HG03103 (cell line): Measurements from ENCODE around the gene PABPC1L2A.
"Not testable (repeated sequence)": the region's sequence is repeated elsewhere in the genome, so short reads cannot be mapped to it uniquely, and the experiment has no call there.

ENCODE experiments used
- ATAC-seq: cut with Tn5 transposase; IDR thresholded peaks from one replicate; pipeline ENCODE4 v1.9.1; 2021; ENCODE audit warnings: low read depth; ENCODE audit not compliant: unreplicated experiment

The PABPC1L2A gene

GRCh38 chrX:73079024-73079562 lies at the start of gene PABPC1L2A:
PABPC1L2A (minus strand) TSS chrX:73079512; CDS start chrX:73079386, 126 bp downstream.
- ATAC-seq: not testable (repeated sequence)

GRCh38 chrX:73127700-73128241 lies 48.5 kb upstream of the PABPC1L2A start:
- no peak for ATAC-seq

DNA sequence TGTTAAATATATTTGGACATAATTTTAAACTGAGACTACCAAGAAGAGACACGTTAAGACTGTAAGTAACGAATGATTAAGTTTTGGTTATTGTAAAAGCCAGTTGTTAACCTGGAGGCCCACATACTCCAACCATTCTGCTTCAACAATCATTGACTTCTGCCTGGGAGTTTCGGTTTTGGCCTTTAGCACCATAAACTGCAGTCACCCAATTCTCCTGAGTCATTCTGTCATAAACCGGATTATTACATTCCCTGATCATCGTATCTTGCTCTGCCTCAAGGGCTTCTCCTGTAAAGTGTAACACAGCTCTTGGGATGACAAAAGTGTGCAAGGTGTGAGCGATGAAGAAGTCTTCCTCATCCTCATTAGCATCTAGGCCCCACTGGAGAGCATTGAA lies 46.9 kb upstream of the PABPC1L2A start:
- no peak for ATAC-seq

- not testable (repeated sequence) for ATAC-seq
Observed at GRCh38 chrX:73099505-73099904, 20.2 kb upstream of the PABPC1L2A start.

DNA sequence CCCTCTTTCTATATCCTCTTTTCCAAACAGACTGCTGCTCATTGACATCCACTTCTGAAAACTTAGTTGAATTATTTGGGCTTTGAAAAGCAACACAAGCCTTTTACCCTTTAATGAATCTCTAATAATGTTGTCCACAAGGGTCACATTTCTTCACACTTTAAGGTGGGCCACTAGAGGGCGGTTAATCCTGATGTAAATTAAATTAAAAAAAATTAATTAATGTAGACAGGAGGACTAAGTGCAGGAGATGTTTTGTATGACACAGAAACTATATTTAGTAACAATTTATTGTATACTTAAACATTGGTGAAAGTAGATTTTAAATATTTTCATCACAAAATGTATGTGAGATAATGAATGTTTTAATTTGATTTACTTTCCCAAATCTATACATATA lies 7.5 kb upstream of the PABPC1L2A start:
- not testable (repeated sequence) for ATAC-seq

GRCh38 chrX:73079884-73080283 lies 572 bp upstream of the PABPC1L2A start:
- ATAC-seq: not testable (repeated sequence)

DNA sequence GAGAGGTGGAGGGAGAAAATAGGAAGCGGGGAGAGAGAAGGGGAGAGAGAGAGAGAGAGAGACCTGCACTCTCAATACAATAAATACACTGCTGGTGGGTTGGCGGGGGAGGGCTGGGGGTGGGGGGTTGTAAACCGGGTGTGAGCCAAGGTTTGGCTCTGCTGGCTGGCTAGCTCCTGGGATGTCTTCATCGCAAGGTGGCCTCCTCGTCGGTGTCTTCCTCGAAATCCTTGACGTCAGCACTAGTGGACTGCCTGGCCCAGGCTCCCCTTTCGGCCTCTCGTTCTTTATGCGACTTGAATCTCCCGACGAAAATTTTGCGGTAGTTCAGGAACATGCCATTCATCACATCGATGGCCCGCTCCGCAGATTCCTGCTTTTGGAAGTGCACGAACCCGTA lies 715 bp downstream of the PABPC1L2A start:
- ATAC-seq: not testable (repeated sequence)

GRCh38 chrX:73076838-73077237 lies 2.5 kb downstream of the PABPC1L2A start:
- ATAC-seq: no peak

DNA sequence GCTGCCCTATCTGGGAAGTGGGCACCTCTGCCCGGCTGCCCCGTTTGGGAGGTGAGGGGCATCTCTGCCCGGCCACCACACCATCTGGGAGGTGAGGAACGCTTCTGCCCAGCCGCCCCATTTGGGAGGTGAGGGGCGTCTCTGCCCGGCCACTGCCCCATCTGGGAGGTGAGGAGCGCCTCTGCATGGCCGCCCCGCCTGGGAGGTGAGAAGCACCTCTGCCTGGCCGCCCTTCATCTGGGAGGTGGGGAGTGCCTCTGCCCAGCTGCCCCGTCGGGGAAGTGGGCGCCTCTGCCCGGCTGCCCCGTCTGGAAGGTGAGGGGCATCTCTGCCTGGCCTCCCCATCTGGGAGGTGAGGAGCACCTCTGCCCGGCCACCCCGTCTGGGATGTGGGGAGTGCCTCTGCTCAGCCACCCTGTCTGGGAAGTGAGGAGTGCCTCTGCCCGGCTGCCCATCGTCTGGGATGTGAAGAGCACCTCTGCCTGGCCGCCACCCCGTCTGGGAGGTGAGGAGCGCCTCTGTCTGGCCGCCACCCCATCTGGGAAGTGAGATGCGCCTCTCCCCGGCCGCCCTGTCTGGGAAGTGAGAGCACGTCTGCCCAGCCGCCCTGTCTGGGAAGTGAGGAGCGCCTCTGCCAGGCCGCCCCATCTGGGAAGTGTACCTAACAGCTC lies 9.8 kb downstream of the PABPC1L2A start:
- no peak for ATAC-seq

DNA sequence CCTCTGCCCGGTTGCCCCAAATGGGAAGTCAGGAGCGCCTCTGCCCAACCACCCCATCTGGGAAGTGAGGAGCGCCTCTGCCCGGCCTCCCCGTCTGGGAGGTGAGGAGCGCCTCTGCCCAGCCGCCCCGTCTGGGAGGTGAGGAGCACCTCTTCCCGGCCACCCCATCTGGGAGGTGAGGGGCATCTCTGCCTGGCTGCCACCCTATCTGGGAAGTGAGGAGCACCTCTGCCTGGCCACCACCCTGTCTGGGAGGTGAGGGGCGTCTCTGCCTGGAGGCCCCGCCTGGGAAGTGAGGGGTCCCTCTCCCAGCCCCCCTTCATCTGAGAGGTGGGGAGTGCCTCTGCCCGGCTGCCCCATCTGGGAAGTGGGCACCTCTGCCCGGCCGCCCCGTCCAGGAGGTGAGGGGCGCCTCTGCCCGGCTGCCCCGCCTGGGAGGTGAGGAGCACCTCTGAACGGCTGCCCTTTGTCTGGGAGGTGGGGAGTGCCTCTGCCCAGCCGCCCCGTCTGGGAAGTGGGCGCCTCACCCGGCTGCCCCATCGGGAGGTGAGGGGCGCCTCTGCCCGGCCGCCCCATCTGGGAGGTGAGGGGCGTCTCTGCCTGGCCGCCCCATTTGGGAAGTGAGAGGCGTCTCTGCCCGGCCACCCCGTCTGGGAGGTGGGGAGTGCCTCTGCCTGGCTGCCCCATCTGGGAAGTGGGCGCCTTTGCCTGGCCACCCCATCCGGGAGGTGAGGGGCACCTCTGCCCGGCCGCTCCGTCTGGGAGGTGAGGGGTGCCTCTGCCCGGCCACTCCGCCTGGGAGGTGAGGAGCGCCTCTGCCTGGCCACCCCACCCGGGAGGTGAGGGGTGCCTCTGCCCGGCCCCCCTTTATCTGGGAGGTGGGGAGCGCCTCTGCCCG lies 10.6 kb downstream of the PABPC1L2A start:
- ATAC-seq: no peak

- not testable (repeated sequence) for ATAC-seq
Observed at GRCh38 chrX:73067761-73068466, 11.4 kb downstream of the PABPC1L2A start.

DNA sequence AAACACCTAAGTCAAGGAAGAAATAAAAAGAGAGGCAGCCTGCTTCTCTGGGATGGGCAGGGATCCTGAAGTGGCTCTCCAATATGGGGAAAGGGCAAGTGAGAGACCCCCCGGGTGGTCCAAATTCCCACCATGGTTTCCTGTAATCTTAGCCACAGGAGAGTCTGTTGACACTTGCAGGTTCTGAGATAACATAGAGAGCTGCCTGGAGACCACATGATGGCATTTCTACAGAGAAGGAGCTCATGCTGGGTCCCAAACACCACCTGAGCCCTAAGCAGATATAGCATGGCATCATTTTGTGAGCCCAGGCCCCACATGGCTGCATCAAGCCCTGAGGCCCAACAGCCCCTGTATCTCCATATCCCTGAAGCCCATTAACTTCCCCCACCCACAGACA lies 50.4 kb downstream of the PABPC1L2A start:
- no peak for ATAC-seq
